ENCODE data around the gene LANCL2. TPM values are rescaled to one million over a fixed set of nuclear protein-coding genes. Genes with fewer than 3 reads are reported as not detected.
"Not testable (repeated sequence)": the region's sequence is repeated elsewhere in the genome, so short reads cannot be mapped to it uniquely, and the experiment has no call there.

The LANCL2 gene
- total RNA-seq, 1 donor from 2014 or later = 23.6 TPM

DNA sequence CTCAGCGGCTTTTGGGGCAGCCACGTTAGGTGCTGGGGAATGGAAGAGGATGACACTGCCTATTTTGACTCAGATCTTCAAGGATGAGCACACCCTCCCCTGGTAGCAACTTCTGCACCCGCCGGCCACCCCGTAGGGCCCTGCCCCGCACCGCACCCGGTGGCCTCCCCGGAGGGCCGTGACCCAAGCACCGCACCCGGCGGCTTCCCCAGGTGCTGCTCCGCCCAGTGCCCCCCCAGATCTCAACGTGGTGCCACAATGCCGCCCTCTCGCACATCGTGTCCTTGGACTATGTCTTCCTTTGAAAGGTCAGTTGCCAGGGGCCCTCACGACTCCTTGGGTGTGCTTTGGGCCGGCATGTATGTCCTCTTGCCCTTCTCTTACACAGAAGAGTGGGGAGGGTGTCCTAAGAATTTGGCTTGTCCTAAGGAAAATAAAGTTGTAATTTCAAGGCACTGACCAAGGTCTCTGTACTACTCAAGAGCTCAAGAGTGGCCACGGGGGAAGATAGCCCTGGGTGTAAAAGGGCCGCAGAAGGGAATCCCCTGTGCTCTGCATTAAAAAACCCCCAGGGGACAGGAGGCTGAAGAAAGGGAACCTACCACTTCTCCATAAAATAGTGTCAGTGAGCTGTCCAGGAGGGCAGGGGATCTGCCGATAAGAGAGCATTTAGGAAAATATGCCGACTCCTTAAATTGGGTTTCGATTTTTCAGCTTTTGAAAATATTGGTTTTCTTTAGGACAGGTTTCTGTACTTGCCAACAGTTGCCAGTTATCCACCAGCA is 1.6 kb upstream of the LANCL2 start:
- no peak for DNase-seq

GRCh38 chr7:55365675-55366460 is 731 bp downstream of the LANCL2 start:
- peak; percentile 99 for DNase-seq

- peak; percentile 50 for DNase-seq
These were observed 1.4 kb downstream of the LANCL2 start for GRCh38 chr7:55366461-55367070.

- no peak for DNase-seq
These were observed 2.2 kb downstream of the LANCL2 start for GRCh38 chr7:55367283-55367840.

GRCh38 chr7:55369427-55370400 is 4.6 kb downstream of the LANCL2 start:
- no peak for DNase-seq

- DNase-seq = no peak
These were observed 9.1 kb downstream of the LANCL2 start for GRCh38 chr7:55374213-55374612.

DNA sequence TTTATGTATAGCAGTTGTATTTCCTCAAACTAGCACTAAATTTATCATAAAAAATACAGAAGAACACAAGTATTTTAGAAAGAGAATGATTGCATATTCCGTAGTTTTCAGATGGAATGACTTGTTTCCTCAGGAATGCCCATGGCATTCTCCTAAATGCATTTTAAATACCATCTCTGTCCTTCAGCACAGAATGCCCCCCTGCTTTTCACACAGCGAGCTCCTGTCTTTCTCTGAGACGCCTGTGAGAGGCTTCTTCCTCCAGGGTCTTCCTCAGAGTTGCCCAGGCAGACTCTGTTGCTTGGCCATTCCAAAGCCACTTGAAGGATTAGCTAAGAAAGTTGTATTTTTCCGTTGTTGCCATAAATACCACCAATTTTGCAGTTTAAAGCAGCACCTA is 10.1 kb downstream of the LANCL2 start:
- no peak for DNase-seq

DNA sequence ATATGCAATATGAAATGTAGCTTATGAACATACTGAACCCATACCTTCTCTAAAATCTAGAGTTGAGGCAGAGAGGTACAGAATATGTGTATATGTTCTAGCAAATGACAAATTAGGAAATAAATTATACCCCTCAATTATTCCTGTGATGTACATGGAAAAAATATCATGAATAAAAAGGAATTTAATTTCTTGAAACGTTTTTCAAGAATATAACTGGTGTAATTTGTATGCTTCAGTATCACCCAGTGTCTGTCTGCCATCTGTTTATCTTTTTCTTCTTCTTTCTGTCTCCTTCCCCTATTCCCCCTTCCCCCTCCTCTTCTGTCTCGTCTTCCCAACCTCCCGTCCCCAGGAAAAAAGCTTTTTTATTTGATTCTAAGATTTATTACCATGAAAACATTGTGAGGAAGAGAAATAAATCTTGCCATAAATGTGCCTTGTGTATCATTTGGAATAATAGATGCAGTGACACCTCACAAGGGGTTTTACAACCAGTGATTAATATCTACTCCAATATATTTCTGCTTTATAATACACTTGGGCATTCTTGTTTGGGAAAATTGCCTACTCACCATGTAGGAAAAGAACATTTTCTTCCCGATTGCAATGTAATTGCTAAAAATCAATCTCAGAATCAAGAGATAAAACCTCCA is 12.2 kb downstream of the LANCL2 start:
- DNase-seq = no peak

GRCh38 chr7:55379285-55379684 is 14.1 kb downstream of the LANCL2 start:
- DNase-seq = no peak

DNA sequence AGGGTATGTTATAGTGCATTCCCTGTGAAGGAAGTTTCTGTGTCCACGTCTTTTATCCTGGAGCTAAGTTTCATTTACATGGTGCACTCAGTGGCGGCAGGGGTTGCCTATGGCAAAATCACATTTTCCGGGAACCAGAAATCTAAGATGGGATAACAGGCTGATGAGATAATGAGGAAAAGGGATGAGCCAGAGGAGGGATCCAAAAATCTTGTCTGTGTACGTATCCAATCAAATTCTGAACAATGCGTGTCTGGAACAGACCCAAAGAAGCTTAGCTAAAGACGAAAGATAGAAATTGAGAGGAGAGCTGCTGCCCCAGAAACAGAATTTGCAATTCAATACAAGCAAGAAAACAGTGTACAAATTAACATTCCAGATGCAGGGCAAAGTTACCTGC is 16.1 kb downstream of the LANCL2 start:
- no peak for DNase-seq

DNA sequence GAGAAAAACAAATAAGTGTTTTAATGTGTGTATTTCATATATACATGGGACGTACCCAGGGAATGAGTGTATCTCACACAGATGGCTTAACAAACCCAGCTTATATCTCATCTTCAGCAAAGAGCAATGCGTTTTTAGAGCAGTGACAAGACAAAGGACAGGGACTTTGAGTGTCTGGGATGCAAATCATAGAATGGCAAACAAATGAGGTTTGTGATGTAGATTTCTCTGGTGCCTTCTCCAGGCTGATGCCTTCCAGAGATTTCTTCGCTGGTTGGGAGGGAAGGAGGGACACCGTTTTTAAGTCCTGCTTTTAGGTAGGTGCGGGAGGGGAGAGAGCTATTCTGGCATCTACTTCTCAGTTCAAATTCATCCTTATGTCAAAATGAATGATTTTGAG is 16.6 kb downstream of the LANCL2 start:
- no peak for DNase-seq

GRCh38 chr7:55382251-55382650 is 17.1 kb downstream of the LANCL2 start:
- DNase-seq = no peak

DNA sequence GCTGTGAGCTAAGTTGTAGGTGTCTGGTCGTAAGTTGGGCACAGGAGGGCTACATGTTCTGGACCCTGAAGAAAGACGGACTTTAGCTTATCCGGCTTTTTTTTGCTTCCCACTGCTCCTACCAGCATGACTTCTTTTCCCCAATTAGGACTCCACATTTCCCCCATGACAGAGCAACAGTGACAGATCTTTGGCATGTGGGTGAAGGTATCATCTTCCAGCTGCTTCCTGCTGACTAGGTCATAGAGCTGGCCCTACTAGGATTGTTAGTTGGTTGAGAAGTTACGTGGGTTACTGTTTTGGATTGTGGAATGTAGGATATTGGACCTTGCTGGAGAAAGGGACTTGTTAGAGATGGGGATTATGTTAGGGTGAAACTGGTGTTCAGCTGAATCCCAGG is 21.4 kb downstream of the LANCL2 start:
- DNase-seq = no peak

- peak; percentile 18 for DNase-seq
These were observed 22.2 kb downstream of the LANCL2 start for GRCh38 chr7:55387062-55387965.

- no peak for DNase-seq
These were observed 31.2 kb downstream of the LANCL2 start for GRCh38 chr7:55396233-55396785.

DNA sequence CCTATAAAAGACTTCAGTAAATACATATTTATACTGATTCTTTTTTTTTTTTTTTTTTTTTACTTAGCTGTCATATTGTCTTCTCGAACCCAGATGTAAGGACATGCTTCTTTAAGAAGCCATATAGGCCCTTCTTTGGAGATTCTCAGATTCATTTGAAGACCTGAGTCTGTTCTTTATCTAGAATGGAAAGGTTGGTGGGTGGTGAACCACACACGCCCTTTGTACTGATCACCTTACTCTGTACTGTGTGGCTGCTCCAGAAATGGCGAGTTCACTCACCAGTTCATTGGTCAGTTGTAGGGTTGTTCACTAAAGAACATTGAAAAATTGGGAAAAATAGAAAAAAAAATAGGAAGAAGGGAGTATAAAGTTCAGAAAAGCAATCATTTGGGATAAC is 32.5 kb downstream of the LANCL2 start:
- DNase-seq = no peak

DNA sequence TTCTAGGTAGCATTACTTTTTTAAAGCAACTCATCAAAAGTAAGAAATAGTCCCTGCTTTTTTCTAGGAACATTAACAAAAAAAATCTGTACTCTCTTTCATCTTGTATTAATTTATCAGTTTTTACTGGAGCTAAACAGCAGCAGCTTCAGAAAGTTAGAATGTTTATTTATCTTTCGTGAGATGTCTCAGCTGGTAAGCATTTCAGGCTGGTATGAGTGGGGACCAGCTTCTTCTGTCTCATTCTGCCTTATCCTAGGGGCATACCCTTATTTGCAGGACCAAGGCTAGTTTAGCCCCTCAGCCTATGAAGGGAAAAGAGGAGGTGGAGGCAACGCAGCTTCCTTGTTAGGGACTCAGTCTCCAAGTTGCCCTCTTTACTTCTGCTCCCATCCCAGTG is 35.1 kb downstream of the LANCL2 start:
- no peak for DNase-seq

DNA sequence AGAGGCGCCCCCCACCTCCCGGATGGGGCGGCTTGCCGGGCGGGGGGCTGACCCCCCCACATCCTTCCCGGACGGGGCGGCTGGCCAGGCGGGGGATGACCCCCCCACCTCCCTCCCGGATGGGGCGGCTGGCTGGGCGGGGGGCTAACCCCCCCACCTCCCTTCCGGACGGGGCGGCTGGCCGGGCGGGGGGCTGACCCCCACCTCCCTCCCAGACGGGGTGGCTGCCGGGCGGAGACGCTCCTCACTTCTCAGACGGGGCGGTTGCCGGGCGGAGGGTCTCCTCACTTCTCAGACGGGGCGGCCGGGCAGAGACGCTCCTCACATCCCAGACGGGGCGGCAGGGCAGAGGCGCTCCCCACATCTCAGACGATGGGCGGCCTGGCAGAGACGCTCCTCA is 37.4 kb downstream of the LANCL2 start:
- not testable (repeated sequence) for DNase-seq

DNA sequence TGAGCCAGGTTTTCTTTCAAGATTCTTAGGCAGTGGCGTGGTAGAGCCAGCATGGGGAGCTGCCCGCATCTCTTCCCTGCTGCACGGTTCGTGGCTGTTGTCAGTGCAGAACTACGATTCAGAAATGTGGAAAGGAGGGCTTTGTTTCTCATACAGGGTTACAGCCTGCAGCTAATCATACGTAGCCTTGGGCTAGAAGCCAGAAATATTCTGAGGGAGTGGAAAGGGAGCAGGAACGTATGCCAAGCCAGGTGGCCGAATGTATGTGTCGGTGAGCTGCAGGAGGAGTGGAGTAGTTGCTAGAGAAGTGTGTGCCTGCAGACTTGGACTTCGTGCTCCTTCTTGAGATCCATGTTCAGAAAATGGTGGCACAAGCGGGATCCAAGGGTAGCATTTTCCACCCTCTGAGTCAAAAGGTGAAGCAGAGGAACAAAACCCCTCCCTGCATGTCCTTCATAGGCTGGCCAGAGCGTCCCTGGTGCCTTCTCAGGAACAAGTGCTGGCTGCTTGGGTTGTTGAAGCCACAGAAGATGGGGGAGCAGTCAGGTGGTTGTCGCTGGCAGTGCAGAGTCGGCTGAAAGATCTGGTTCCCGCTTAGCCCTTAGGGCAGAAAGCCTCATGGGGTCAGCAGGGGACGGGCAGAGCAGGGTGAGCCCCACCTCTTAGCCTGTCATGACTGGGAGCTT is 40.9 kb downstream of the LANCL2 start:
- peak; percentile 26 for DNase-seq

All from tongue (tissue), 2 donors.